HepG2 (cell line): ENCODE measurements around the gene COL4A2. TPM values are rescaled to one million over a fixed set of nuclear protein-coding genes. Genes with fewer than 3 reads are reported as not detected.

ENCODE experiments used
- ATAC-seq: fragments of 200-7000 bp; cut with Tn5 transposase; 3 replicates; pipeline ENCODE4 v1.9.1; 2020; ENCODE audit warnings: mild to moderate bottlenecking, moderate library complexity
- BruUV-seq: library from RNA; stranded (reverse); fragments of 400-500 nt; replicated peaks from 2 replicates; lab custom pipeline; 2021; lab: Mats Ljungman, UMichigan
- CTCF ChIA-PET: fragments of 300-600 bp; formaldehyde crosslinking; extraction: SDS; loops from one replicate; lab custom pipeline; 2021; ENCODE audit warnings: low total read pairs, inconsistent platforms, low intra/inter-chr PET ratio; lab: Yijun Ruan, JAX
- POLR2A ChIA-PET: fragments of 350-600 bp; sonication (Branson Sonifier 250); formaldehyde crosslinking; loops from one replicate; lab custom pipeline; 2020; ENCODE audit warnings: antibody characterized with exemption, inconsistent platforms; lab: Yijun Ruan, JAX
- DNase-seq: peaks from one replicate; pipeline ENCODE4 v3.0.0-alpha.2; 2015; ENCODE audit warnings: low spot score
- FAIRE-seq: peaks from 3 replicates; lab custom pipeline; 2011; peaks lifted over from hg19 to GRCh38; lab: Jason Lieb, UNC
- H2AFZ ChIP-seq: one replicate; pipeline ENCODE4 v1.6.1; 2011; ENCODE audit warnings: low read length, inconsistent platforms
- H3K27ac ChIP-seq: fragments of 300-600 bp; 3 replicates; pipeline ENCODE4 v1.8.0; 2011; ENCODE audit warnings: mixed run types, mild to moderate bottlenecking, mixed read lengths, low read length, inconsistent platforms; ENCODE audit not compliant: insufficient read depth; ENCODE audit errors: extremely low read length
- H3K27me3 ChIP-seq, 2 experiments: fragments of 200-600 bp in 1 of 2; 2 replicates in 1 of 2; 3 replicates in 1 of 2; pipeline versions ENCODE4 v1.6.0 to v1.8.0; 2011; ENCODE audit warnings: low read length in 2 of 2, mild to moderate bottlenecking in 2 of 2, moderate library complexity in 2 of 2, inconsistent platforms in 1 of 2; ENCODE audit not compliant: insufficient read depth in 2 of 2, control insufficient read depth in 1 of 2
- H3K36me3 ChIP-seq, 2 experiments: fragments of 200-600 bp in 1 of 2; replicated peaks in 1 of 2; 2 replicates in 1 of 2; 3 replicates in 1 of 2; pipeline versions ENCODE4 v1.5.1 to v1.8.0; 2011; ENCODE audit warnings: low read length in 2 of 2, inconsistent platforms in 1 of 2; ENCODE audit not compliant: insufficient read depth in 2 of 2, control insufficient read depth in 1 of 2
- H3K4me1 ChIP-seq: 2 replicates; pipeline ENCODE4 v1.5.1; 2012; ENCODE audit warnings: low read length, inconsistent platforms; ENCODE audit not compliant: insufficient read depth
- H3K4me2 ChIP-seq: 2 replicates; pipeline ENCODE4 v1.6.0; 2011; ENCODE audit warnings: low read depth, low read length, inconsistent platforms
- H3K4me3 ChIP-seq, 3 experiments: fragments of 200-600 bp in 1 of 3; sonication (generic), shearing (Covaris generic) in 1 of 3; replicated peaks in 1 of 3; 2 replicates each; pipeline ENCODE4 v1.5.1; 2011 to 2016; ENCODE audit warnings: low read length in 3 of 3, inconsistent platforms in 2 of 3, low read depth in 2 of 3, mild to moderate bottlenecking in 2 of 3, control low read depth in 1 of 3, mixed read lengths in 1 of 3; ENCODE audit not compliant: insufficient read depth in 1 of 3
- H3K79me2 ChIP-seq: one replicate; pipeline ENCODE4 v1.6.1; 2011; ENCODE audit warnings: low read length, inconsistent platforms; ENCODE audit not compliant: insufficient read depth
- H3K9ac ChIP-seq: 2 replicates; pipeline ENCODE4 v1.6.0; 2011; ENCODE audit warnings: mild to moderate bottlenecking, low read depth, low read length, inconsistent platforms; ENCODE audit not compliant: insufficient read depth
- H3K9me3 ChIP-seq: 2 replicates; pipeline ENCODE4 v1.5.1; 2012; ENCODE audit warnings: mild to moderate bottlenecking, low read length
- H4K20me1 ChIP-seq: 2 replicates; pipeline ENCODE4 v1.6.0; 2011; ENCODE audit warnings: inconsistent platforms, mild to moderate bottlenecking, low read length, moderate library complexity; ENCODE audit not compliant: insufficient read depth
- EED ChIP-seq: sonication (generic); formaldehyde crosslinking; IDR thresholded peaks from 2 replicates; pipeline ENCODE4 v1.5.0; 2020; ENCODE audit warnings: mild to moderate bottlenecking, missing genetic modification reagents
- ELF3 ChIP-seq: IDR thresholded peaks from 2 replicates; pipeline ENCODE4 v1.6.1; 2016; ENCODE audit warnings: missing genetic modification reagents, missing compliant biosample characterization
- KDM1A ChIP-seq: IDR thresholded peaks from 2 replicates; pipeline ENCODE4 v1.6.1; 2016; ENCODE audit warnings: missing compliant biosample characterization
- KLF15 ChIP-seq: sonication (generic); formaldehyde crosslinking; IDR thresholded peaks from 2 replicates; pipeline ENCODE4 v1.8.1; 2023; ENCODE audit warnings: borderline replicate concordance, mild to moderate bottlenecking, inconsistent platforms, missing genetic modification reagents, mixed read lengths
- SMYD3 ChIP-seq: sonication (generic); formaldehyde crosslinking; IDR thresholded peaks from 2 replicates; pipeline ENCODE4 v1.8.1; 2023; ENCODE audit warnings: mild to moderate bottlenecking, missing genetic modification reagents
- SRSF4 ChIP-seq: fragments of 200-400 bp; formaldehyde crosslinking; IDR thresholded peaks from one replicate; pipeline ENCODE4 v1.6.1; 2018; ENCODE audit warnings: mild to moderate bottlenecking, low read depth, low read length, moderate library complexity; ENCODE audit not compliant: poor library complexity, severe bottlenecking
- TAF15 ChIP-seq: fragments of 200-400 bp; formaldehyde crosslinking; IDR thresholded peaks from one replicate; pipeline ENCODE4 v1.6.1; 2018; ENCODE audit warnings: mild to moderate bottlenecking, low read depth, low read length; ENCODE audit not compliant: poor library complexity, severe bottlenecking
- ZNF232 ChIP-seq: sonication (generic); formaldehyde crosslinking; IDR thresholded peaks from 2 replicates; pipeline ENCODE4 v1.4.0; 2020; ENCODE audit warnings: missing genetic modification reagents, borderline replicate concordance
- ZNF350 ChIP-seq: sonication (generic); formaldehyde crosslinking; IDR thresholded peaks from 2 replicates; pipeline ENCODE4 v1.4.0; 2020; ENCODE audit warnings: mild to moderate bottlenecking, low read depth, missing genetic modification reagents, borderline replicate concordance
- ZNF556 ChIP-seq: sonication (generic); formaldehyde crosslinking; IDR thresholded peaks from 2 replicates; pipeline ENCODE4 v1.4.0; 2020; ENCODE audit warnings: mild to moderate bottlenecking, missing genetic modification reagents, borderline replicate concordance
- ZNF615 ChIP-seq: sonication (generic); formaldehyde crosslinking; IDR thresholded peaks from 2 replicates; pipeline ENCODE4 v1.5.0; 2020; ENCODE audit warnings: mild to moderate bottlenecking, missing genetic modification reagents, borderline replicate concordance
- ZNF816 ChIP-seq: sonication (generic); formaldehyde crosslinking; IDR thresholded peaks from 2 replicates; pipeline ENCODE4 v1.8.0; 2022; ENCODE audit warnings: missing genetic modification reagents, mild to moderate bottlenecking, borderline replicate concordance
- ZNF879 ChIP-seq: sonication (generic); formaldehyde crosslinking; IDR thresholded peaks from 2 replicates; pipeline ENCODE4 v1.8.1; 2023; ENCODE audit warnings: missing genetic modification reagents
- ZNF891 ChIP-seq: sonication (generic); formaldehyde crosslinking; IDR thresholded peaks from 2 replicates; pipeline ENCODE4 v1.5.0; 2020; ENCODE audit warnings: mild to moderate bottlenecking, missing genetic modification reagents
- WGBS: methylation state at CpG from one replicate; pipeline ENCODE4 v1.1.6; 2017; ENCODE audit warnings: low lambda C conversion rate; 5-methylcytosine and 5-hydroxymethylcytosine counted together
- in situ Hi-C: cut with HindIII; loops from 2 replicates; pipeline ENCODE4 v1.10.0; 2017; ENCODE audit warnings: low pct_unique_long_range_greater_than_20kb; ENCODE audit not compliant: extremely low pct_ligation_motif_present
- intact Hi-C: fragments of 100-400 bp; cut with micrococcal nuclease; formaldehyde crosslinking; loops from one replicate; pipeline ENCODE4 v1.10.0; 2022; ENCODE audit not compliant: unreplicated experiment
- polyA plus RNA-seq, 8 experiments: library from polyadenylated mRNA; depleted of rRNA in 3 of 8; stranded (reverse) in 7 of 8; unstranded in 1 of 8; fragments of >200 nt; fragmentation: Illumina TruSeq in 4 of 8; extraction: Trizol in 4 of 8; gene quantifications; 2 replicates each; pipeline versions ENCODE4 v1.2.1 to v1.2.3, GENCODE V29; 2011 to 2016; ENCODE audit warnings: low read depth in 4 of 8, missing spikeins in 1 of 8, mixed read lengths in 1 of 8; ENCODE audit not compliant: insufficient read depth in 1 of 8
- total RNA-seq, 5 experiments: library from RNA; depleted of rRNA; stranded (reverse); fragments of >200 nt; fragmentation: Illumina TruSeq; extraction: Trizol; gene quantifications; 2 replicates each; pipeline ENCODE4 v1.2.3, GENCODE V29; 2016; ENCODE audit warnings: low read depth in 1 of 5
- TF ChIP-seq, protein P1 (sequence below): fragments of 450-650 bp; IDR thresholded peaks from 2 replicates; pipeline ENCODE4 v1.6.1; 2017; ENCODE audit warnings: mild to moderate bottlenecking
- TF ChIP-seq, protein P2 (sequence below): sonication (generic); formaldehyde crosslinking; IDR thresholded peaks from 2 replicates; pipeline ENCODE4 v1.5.1; 2020; ENCODE audit warnings: mild to moderate bottlenecking, missing genetic modification reagents, moderate library complexity
- TF ChIP-seq, protein P3 (sequence below): sonication (generic); formaldehyde crosslinking; IDR thresholded peaks from 2 replicates; pipeline ENCODE4 v1.4.0; 2020; ENCODE audit warnings: mild to moderate bottlenecking, missing genetic modification reagents

COL4A2 gene
- total and polyA plus RNA-seq, 2 of the 13 experiments (the other 11 are each of a cell fraction or from before 2014, with no cell fraction given), result 0.22 to 1.9 TPM

DNA sequence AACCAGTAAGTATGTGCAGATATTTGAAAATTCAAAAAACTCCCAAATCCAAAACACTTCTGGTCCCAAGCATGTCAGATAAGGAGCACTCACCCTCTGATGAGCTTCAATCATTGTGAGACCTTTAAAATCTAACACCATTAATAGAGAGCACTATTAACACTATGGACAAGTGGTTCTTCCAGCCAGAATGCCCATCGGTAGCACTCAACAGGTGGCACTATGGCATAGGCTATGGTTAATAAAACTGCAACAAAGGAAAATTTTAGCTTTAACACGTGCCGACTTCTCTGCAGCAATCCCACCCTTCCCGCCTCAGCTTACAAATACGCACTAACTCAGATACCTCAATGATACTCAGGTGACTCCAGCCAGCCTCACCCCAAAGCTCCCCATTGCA is 62.3 kb downstream of the COL4A2 start:
- H3K79me2 ChIP-seq, result no peaks in the 10 kb centered on the region
- ChIA-PET POLR2A (no interaction called here), CTCF (no interaction called here)
- no peaks in the 10 kb centered on the region for H4K20me1 ChIP-seq
- no peak overlapping the region for H3K9ac ChIP-seq
- in situ Hi-C loops, result no loop called here
- WGBS, result 44% methylated on average over 5 of the region's 5 CpGs
- FAIRE-seq (no peak), DNase-seq (no peak), ATAC-seq (no peak)
- peaks cover 4 to 42% of the 10 kb centered on the region in 2 experiments; a peak in 2 of 5 replicates for H3K27me3 ChIP-seq
- no peaks in the 10 kb centered on the region for H3K36me3 ChIP-seq
- H3K27ac ChIP-seq, result no peak overlapping the region
- H3K4me3 ChIP-seq, result no peak overlapping the region
- no peak for TF ChIP-seq ZNF879 (CRISPR knock-in tag)
- TF ChIP-seq ELF3 (CRISPR knock-in tag), result no peak
- TF ChIP-seq, protein P1, sequence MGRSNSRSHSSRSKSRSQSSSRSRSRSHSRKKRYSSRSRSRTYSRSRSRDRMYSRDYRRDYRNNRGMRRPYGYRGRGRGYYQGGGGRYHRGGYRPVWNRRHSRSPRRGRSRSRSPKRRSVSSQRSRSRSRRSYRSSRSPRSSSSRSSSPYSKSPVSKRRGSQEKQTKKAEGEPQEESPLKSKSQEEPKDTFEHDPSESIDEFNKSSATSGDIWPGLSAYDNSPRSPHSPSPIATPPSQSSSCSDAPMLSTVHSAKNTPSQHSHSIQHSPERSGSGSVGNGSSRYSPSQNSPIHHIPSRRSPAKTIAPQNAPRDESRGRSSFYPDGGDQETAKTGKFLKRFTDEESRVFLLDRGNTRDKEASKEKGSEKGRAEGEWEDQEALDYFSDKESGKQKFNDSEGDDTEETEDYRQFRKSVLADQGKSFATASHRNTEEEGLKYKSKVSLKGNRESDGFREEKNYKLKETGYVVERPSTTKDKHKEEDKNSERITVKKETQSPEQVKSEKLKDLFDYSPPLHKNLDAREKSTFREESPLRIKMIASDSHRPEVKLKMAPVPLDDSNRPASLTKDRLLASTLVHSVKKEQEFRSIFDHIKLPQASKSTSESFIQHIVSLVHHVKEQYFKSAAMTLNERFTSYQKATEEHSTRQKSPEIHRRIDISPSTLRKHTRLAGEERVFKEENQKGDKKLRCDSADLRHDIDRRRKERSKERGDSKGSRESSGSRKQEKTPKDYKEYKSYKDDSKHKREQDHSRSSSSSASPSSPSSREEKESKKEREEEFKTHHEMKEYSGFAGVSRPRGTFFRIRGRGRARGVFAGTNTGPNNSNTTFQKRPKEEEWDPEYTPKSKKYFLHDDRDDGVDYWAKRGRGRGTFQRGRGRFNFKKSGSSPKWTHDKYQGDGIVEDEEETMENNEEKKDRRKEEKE, result no peak
- TF ChIP-seq KLF15 (CRISPR knock-in tag), result no peak
- TF ChIP-seq ZNF350, result no peak
- TF ChIP-seq KDM1A, result no peak
- TF ChIP-seq, protein P2, sequence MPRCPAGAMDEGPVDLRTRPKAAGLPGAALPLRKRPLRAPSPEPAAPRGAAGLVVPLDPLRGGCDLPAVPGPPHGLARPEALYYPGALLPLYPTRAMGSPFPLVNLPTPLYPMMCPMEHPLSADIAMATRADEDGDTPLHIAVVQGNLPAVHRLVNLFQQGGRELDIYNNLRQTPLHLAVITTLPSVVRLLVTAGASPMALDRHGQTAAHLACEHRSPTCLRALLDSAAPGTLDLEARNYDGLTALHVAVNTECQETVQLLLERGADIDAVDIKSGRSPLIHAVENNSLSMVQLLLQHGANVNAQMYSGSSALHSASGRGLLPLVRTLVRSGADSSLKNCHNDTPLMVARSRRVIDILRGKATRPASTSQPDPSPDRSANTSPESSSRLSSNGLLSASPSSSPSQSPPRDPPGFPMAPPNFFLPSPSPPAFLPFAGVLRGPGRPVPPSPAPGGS (CRISPR knock-in tag), result no peak
- TF ChIP-seq SMYD3 (CRISPR knock-in tag), result no peak
- no peak for TF ChIP-seq SRSF4
- no peak for TF ChIP-seq ZNF232
- TF ChIP-seq, protein P3, sequence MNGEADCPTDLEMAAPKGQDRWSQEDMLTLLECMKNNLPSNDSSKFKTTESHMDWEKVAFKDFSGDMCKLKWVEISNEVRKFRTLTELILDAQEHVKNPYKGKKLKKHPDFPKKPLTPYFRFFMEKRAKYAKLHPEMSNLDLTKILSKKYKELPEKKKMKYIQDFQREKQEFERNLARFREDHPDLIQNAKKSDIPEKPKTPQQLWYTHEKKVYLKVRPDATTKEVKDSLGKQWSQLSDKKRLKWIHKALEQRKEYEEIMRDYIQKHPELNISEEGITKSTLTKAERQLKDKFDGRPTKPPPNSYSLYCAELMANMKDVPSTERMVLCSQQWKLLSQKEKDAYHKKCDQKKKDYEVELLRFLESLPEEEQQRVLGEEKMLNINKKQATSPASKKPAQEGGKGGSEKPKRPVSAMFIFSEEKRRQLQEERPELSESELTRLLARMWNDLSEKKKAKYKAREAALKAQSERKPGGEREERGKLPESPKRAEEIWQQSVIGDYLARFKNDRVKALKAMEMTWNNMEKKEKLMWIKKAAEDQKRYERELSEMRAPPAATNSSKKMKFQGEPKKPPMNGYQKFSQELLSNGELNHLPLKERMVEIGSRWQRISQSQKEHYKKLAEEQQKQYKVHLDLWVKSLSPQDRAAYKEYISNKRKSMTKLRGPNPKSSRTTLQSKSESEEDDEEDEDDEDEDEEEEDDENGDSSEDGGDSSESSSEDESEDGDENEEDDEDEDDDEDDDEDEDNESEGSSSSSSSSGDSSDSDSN (CRISPR knock-in tag), result no peak
- no peak for TF ChIP-seq EED
- TF ChIP-seq ZNF816 (CRISPR knock-in tag), result no peak
- TF ChIP-seq ZNF891 (CRISPR knock-in tag), result no peak
- no peak for TF ChIP-seq ZNF615 (CRISPR knock-in tag)
- TF ChIP-seq ZNF556 (CRISPR knock-in tag), result no peak
- no peak for TF ChIP-seq TAF15
- H2AFZ ChIP-seq, result no peak overlapping the region
- H3K4me2 ChIP-seq, result no peak overlapping the region
- intact Hi-C loops, result no loop called here
- H3K9me3 ChIP-seq, result no peaks in the 10 kb centered on the region
- BruUV-seq, result no TSS peak
- H3K4me1 ChIP-seq, result no peaks in the 10 kb centered on the region
